T-cell (primary cell): ENCODE data around the gene SFT2D1. TPM values are rescaled to one million over a fixed set of nuclear protein-coding genes. Genes with fewer than 3 reads are reported as not detected.
A peak's percentile ranks its signal among the peaks of the same experiment; 100 is the strongest.
"Not testable (repeated sequence)": the region's sequence is repeated elsewhere in the genome, so short reads cannot be mapped to it uniquely, and the experiment has no call there.

Experiments used
- ATAC-seq, 4 experiments: fragments of 200-7000 bp in 3 of 4; fragments of 150-1000 bp in 1 of 4; cut with Tn5 transposase; replicated peaks in 1 of 4; 1 replicate in 3 of 4; 2 replicates in 1 of 4; pipeline ENCODE4 v1.10.0; 2021; ENCODE audit warnings: moderate library complexity in 3 of 4, mild to moderate bottlenecking in 2 of 4, moderate number of reproducible peaks in 1 of 4
- CTCF ChIA-PET, 2 donors: fragments of 300-600 bp; sonication (Branson Sonifier 250); formaldehyde crosslinking; loops; one replicate each; lab custom pipeline; 2022; ENCODE audit warnings: antibody characterized with exemption in 2 of 2; lab: Charles Lee
- POLR2A ChIA-PET, 2 donors: fragments of 300-600 bp; sonication (Branson Sonifier 250); formaldehyde crosslinking; loops; one replicate each; lab custom pipeline; 2022; ENCODE audit warnings: antibody characterized with exemption in 2 of 2; lab: Charles Lee
- DNase-seq, 35 experiments: peaks; one replicate each; pipeline versions ENCODE4 v3.0.0 to v3.0.0-alpha.2; 2013 to 2023
- H3K27ac ChIP-seq: one replicate; pipeline ENCODE4 v1.5.1; 2013; ENCODE audit warnings: low read length
- H3K27me3 ChIP-seq, 2 experiments: replicated peaks in 1 of 2; 1 replicate in 1 of 2; 2 replicates in 1 of 2; pipeline versions ENCODE4 v1.6.1 to v1.7.0; 2013; ENCODE audit warnings: low read length in 1 of 2, mixed read lengths in 1 of 2; ENCODE audit not compliant: control insufficient read depth in 2 of 2, insufficient read depth in 2 of 2; ENCODE audit errors: extremely low read depth in 1 of 2
- H3K36me3 ChIP-seq, 2 donors: 1 replicate in 1 of 2; 2 replicates in 1 of 2; pipeline versions ENCODE4 v1.6.1 to v1.7.0; 2013; ENCODE audit warnings: low read length in 1 of 2; ENCODE audit not compliant: control insufficient read depth in 2 of 2, insufficient read depth in 1 of 2; ENCODE audit errors: extremely low read depth in 1 of 2
- H3K4me1 ChIP-seq, 2 experiments: 1 replicate in 1 of 2; 2 replicates in 1 of 2; pipeline versions ENCODE4 v1.6.1 to v1.7.0; 2013; ENCODE audit warnings: low read length in 2 of 2, mixed read lengths in 1 of 2; ENCODE audit not compliant: insufficient read depth in 2 of 2, control insufficient read depth in 1 of 2; ENCODE audit errors: extremely low read depth in 1 of 2
- H3K4me3 ChIP-seq, 2 donors: 1 replicate in 1 of 2; 2 replicates in 1 of 2; pipeline versions ENCODE4 v1.5.1 to v1.7.0; 2013; ENCODE audit warnings: mild to moderate bottlenecking in 2 of 2, low read length in 1 of 2, moderate library complexity in 1 of 2; ENCODE audit not compliant: control insufficient read depth in 1 of 2; ENCODE audit errors: extremely low read depth in 1 of 2
- H3K9me3 ChIP-seq: 2 replicates; pipeline ENCODE4 v1.7.0; 2013
- H3K27ac Mint-ChIP-seq, 2 donors: one replicate each; pipeline ENCODE4 v1.8.0; 2020 to 2021; ENCODE audit warnings: mild to moderate bottlenecking in 2 of 2, mixed read lengths in 2 of 2
- H3K27me3 Mint-ChIP-seq, 2 donors: one replicate each; pipeline ENCODE4 v1.8.0; 2021 to 2022; ENCODE audit warnings: mixed read lengths in 2 of 2
- H3K36me3 Mint-ChIP-seq: one replicate; pipeline ENCODE4 v1.8.0; 2021; ENCODE audit warnings: mixed read lengths
- H3K4me1 Mint-ChIP-seq, 3 donors: one replicate each; pipeline ENCODE4 v1.8.0; 2020 to 2022; ENCODE audit warnings: mixed read lengths in 3 of 3, mild to moderate bottlenecking in 1 of 3
- H3K4me3 Mint-ChIP-seq, 3 donors: one replicate each; pipeline ENCODE4 v1.8.0; 2020 to 2022; ENCODE audit warnings: mild to moderate bottlenecking in 3 of 3, mixed read lengths in 3 of 3, moderate library complexity in 3 of 3
- H3K9me3 Mint-ChIP-seq, 3 donors: one replicate each; pipeline ENCODE4 v1.8.0; 2020 to 2022; ENCODE audit warnings: mixed read lengths in 3 of 3
- WGBS: methylation state at CpG from one replicate; pipeline ENCODE4 v1.1.5; 2013; ENCODE audit warnings: missing lambda C conversion rate; ENCODE audit not compliant: insufficient coverage; 5-methylcytosine and 5-hydroxymethylcytosine counted together
- total RNA-seq, 35 experiments: library from RNA in 6 of 35; stranded (reverse) in 6 of 35; fragments of 120-200 nt in 1 of 35; gene quantifications; one replicate each; pipeline versions ENCODE4 v1.2.1 to v1.2.4 and lab custom pipeline; 2013 to 2026

The SFT2D1 gene
- total RNA-seq (10 to 100 TPM; 13.8 to 32.0 (median 24.6) TPM), total RNA-seq (lab: John Stamatoyannopoulos, UW) (9.3 to 53.8 (median 17.0) reads per million in 29 experiments)
- total RNA-seq (2013), result 26.7 TPM

DNA sequence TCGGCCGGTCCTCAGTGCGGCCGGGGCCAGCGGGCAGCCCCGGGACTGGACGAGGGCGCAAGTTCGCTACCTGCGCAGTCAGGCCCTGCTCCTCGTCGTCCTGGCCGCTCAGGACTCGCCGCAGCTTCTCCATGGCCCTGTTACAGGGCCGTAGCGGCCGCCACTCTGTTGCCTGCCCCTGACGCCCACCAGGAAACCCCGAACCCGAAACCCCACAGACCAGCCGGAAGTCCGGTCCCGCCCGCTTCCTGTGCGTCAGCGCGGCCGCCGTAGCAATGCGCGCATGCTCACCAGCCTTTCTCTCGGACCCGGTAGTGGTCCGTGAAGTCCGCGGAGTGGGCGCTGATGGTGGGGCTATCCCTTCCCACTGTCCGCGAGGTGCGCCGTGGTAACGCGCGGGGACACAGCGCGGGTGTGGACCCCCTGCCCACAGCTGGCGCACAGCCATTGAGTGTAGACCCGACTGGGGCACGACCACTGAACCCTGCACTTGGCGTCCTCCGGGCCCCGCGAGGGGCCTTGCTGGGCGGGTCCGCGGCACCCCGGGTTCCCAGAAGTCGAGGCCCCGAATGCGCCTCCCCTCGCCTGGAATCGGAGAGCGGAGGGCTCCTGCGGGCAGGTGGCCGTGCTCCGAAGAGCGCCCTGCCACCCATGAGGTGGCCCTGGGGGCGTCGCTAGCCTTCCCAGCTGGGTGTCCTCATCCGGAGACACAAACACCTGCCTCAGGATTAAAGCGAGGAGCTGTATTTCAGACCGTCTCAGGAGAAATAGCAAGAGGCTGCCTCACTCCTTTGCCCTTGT lies at the start of gene SFT2D1:
TSS of gene SFT2D1 (minus strand) at position 197 of the 801 bp plus-strand sequence. CDS start at position 133, 64 bp downstream.
- ChIA-PET CTCF (interaction anchor here in 1 of 2 donors (1.0 to 1.4 kb wide), 2 partner anchors 39 to 67 kb away, joined by 4 to 6 read pairs; no protein-coding TSS in a partner anchor), POLR2A (interaction anchor here in 1 of 2 donors (0.7 kb wide), 1 partner anchor 39 kb away, joined by 4 read pairs; no protein-coding TSS in a partner anchor)
- Histone ChIP-seq H3K27ac (peak within 1 kb of the TSS; percentile 85), H3K36me3 (peaks cover 0 to 4% of the 10 kb centered on the region in 2 donors), H3K27me3 (no peaks in the 10 kb centered on the region), H3K9me3 (no peaks in the 10 kb centered on the region), H3K4me1 (peaks cover 16 to 36% of the 10 kb centered on the region in 2 experiments), H3K4me3 (peak within 1 kb of the TSS; percentile 62 to 98)
- peak within 1 kb of the TSS; percentile 85 to 94 (median 87) for H3K4me3 Mint-ChIP-seq
- peak within 1 kb of the TSS; percentile 91 to 93 for H3K27ac Mint-ChIP-seq
- peaks cover 9% of the 10 kb centered on the region for H3K36me3 Mint-ChIP-seq
- H3K9me3 Mint-ChIP-seq, result no peaks in the 10 kb centered on the region
- DNase-seq, result peak; percentile 20 to 76 (median 56)
- WGBS, result under 1% methylated on average over 72 of the region's 73 CpGs
- H3K4me1 Mint-ChIP-seq, result peaks cover 9 to 17% (median 13%) of the 10 kb centered on the region in 3 donors
- H3K27me3 Mint-ChIP-seq, result no peaks in the 10 kb centered on the region
- peak; percentile 59 to 73 (median 70) for ATAC-seq

- H3K36me3 ChIP-seq, result no peaks in the 10 kb centered on the region
- Mint-ChIP-seq H3K9me3 (no peaks in the 10 kb centered on the region), H3K4me3 (no peak overlapping the region), H3K36me3 (no peaks in the 10 kb centered on the region), H3K27me3 (peaks cover 7 to 10% of the 10 kb centered on the region in 2 donors), H3K27ac (no peak overlapping the region), H3K4me1 (peaks cover 0 to 2% (median 2%) of the 10 kb centered on the region in 3 donors)
- H3K4me3 ChIP-seq, result no peak overlapping the region
- DNase-seq (no peak), ATAC-seq (no peak)
- peaks cover 0 to 2% of the 10 kb centered on the region in 2 experiments for H3K4me1 ChIP-seq
- CTCF ChIA-PET, result interaction anchor here in 1 of 2 donors (1.3 kb wide), 1 partner anchor 11 kb away, joined by 3 read pairs; no protein-coding TSS in a partner anchor
- H3K27ac ChIP-seq, result no peak overlapping the region
- peaks cover 0 to 2% of the 10 kb centered on the region in 2 experiments for H3K27me3 ChIP-seq
- no CpG with 5 or more reads among the region's 3 CpGs for WGBS
- no peaks in the 10 kb centered on the region for H3K9me3 ChIP-seq
- POLR2A ChIA-PET, result no interaction called here
These were observed 46.8 kb upstream of the SFT2D1 start for GRCh38 chr6:166389119-166389518.

- WGBS, result 93% methylated on average over 11 of the region's 13 CpGs
- ChIA-PET CTCF (interaction anchor here in 1 of 2 donors (1.1 kb wide), 1 partner anchor 18 kb away, joined by 3 read pairs; no protein-coding TSS in a partner anchor), POLR2A (no interaction called here)
- no peak overlapping the region for H3K27ac ChIP-seq
- H3K9me3 ChIP-seq, result no peaks in the 10 kb centered on the region
- Mint-ChIP-seq H3K27me3 (peaks cover 6 to 8% of the 10 kb centered on the region in 2 donors), H3K27ac (no peak overlapping the region), H3K9me3 (no peaks in the 10 kb centered on the region), H3K4me1 (peaks cover 0 to 7% (median 6%) of the 10 kb centered on the region in 3 donors), H3K4me3 (no peak overlapping the region), H3K36me3 (no peaks in the 10 kb centered on the region)
- peaks cover 3 to 9% of the 10 kb centered on the region in 2 experiments for H3K4me1 ChIP-seq
- DNase-seq (no peak), ATAC-seq (no peak)
- no peaks in the 10 kb centered on the region for H3K36me3 ChIP-seq
- H3K27me3 ChIP-seq, result no peaks in the 10 kb centered on the region
- H3K4me3 ChIP-seq, result no peak overlapping the region
These were observed 46.1 kb upstream of the SFT2D1 start for GRCh38 chr6:166388290-166389004.

GRCh38 chr6:166387642-166388289 lies 45.4 kb upstream of the SFT2D1 start:
- H3K9me3 ChIP-seq, result no peaks in the 10 kb centered on the region
- no peaks in the 10 kb centered on the region for H3K36me3 ChIP-seq
- H3K4me3 ChIP-seq, result no peak overlapping the region
- Mint-ChIP-seq H3K4me3 (no peak overlapping the region), H3K9me3 (no peaks in the 10 kb centered on the region), H3K36me3 (no peaks in the 10 kb centered on the region), H3K4me1 (peaks cover 0 to 7% (median 6%) of the 10 kb centered on the region in 3 donors), H3K27ac (no peak overlapping the region), H3K27me3 (peaks cover 4 to 6% of the 10 kb centered on the region in 2 donors)
- no peak for ATAC-seq
- WGBS, result no CpG with 5 or more reads among the region's 5 CpGs
- ChIA-PET POLR2A (no interaction called here), CTCF (interaction anchor here in 1 of 2 donors (1.1 kb wide), 1 partner anchor 19 kb away, joined by 3 read pairs; no protein-coding TSS in a partner anchor)
- no peak for DNase-seq
- H3K27me3 ChIP-seq, result no peaks in the 10 kb centered on the region
- no peak overlapping the region for H3K27ac ChIP-seq
- H3K4me1 ChIP-seq, result peaks cover 3 to 9% of the 10 kb centered on the region in 2 experiments

- not testable (repeated sequence) for H3K4me3 Mint-ChIP-seq, H3K36me3 Mint-ChIP-seq, H3K9me3 Mint-ChIP-seq, H3K27me3 ChIP-seq, H3K27me3 Mint-ChIP-seq, H3K27ac Mint-ChIP-seq, DNase-seq, H3K36me3 ChIP-seq, H3K4me3 ChIP-seq, H3K9me3 ChIP-seq, H3K4me1 Mint-ChIP-seq, ATAC-seq, H3K27ac ChIP-seq
- ChIA-PET CTCF (interaction anchor here in 1 of 2 donors (1.0 to 1.1 kb wide), 2 partner anchors 20 to 51 kb away, joined by 3 read pairs; no protein-coding TSS in a partner anchor), POLR2A (interaction anchor here in 1 of 2 donors (0.6 kb wide), 1 partner anchor 24 kb away, joined by 7 read pairs; no protein-coding TSS in a partner anchor)
- WGBS, result 80% methylated on average over 1 of the region's 9 CpGs
- H3K4me1 ChIP-seq, result peaks cover 3 to 12% of the 10 kb centered on the region in 2 experiments
These were observed 44.8 kb upstream of the SFT2D1 start for GRCh38 chr6:166387098-166387497.
